GM12878 (cell line): ENCODE data around the gene GLB1L2. TPM values are rescaled to one million over a fixed set of nuclear protein-coding genes. Genes with fewer than 3 reads are reported as not detected.

Source experiments
- ATAC-seq: fragments of 200-7000 bp; cut with Tn5 transposase; 3 replicates; pipeline ENCODE4 v1.9.1; 2020; ENCODE audit warnings: mild to moderate bottlenecking, moderate library complexity
- BruUV-seq: library from RNA; stranded (reverse); fragments of 400-500 nt; replicated peaks from 2 replicates; lab custom pipeline; 2021; lab: Mats Ljungman, UMichigan
- CTCF ChIA-PET: fragments of 300-600 bp; sonication (Branson Sonifier 250); formaldehyde crosslinking; extraction: SDS; loops from one replicate; lab custom pipeline; 2021; ENCODE audit warnings: inconsistent platforms; lab: Yijun Ruan, JAX
- POLR2A ChIA-PET: fragments of 350-600 bp; formaldehyde crosslinking; extraction: SDS; loops from one replicate; lab custom pipeline; 2021; ENCODE audit warnings: inconsistent platforms; lab: Charles Lee
- RAD21 ChIA-PET: fragments of 300-600 bp; sonication (Branson Sonifier 250); formaldehyde crosslinking; loops from one replicate; lab custom pipeline; 2023; ENCODE audit warnings: antibody characterized with exemption; ENCODE audit not compliant: unreplicated experiment; lab: Charles Lee
- SMC1A ChIA-PET: fragments of 300-600 bp; sonication (Branson Sonifier 250); formaldehyde crosslinking; loops from one replicate; lab custom pipeline; 2023; ENCODE audit not compliant: unreplicated experiment, uncharacterized antibody; lab: Charles Lee
- DNase-seq: peaks from one replicate; pipeline ENCODE4 v3.0.0-alpha.2; 2011; ENCODE audit warnings: low read depth, low spot score
- FAIRE-seq: peaks from 3 replicates; lab custom pipeline; 2011; peaks lifted over from hg19 to GRCh38; lab: Jason Lieb, UNC
- H2AFZ ChIP-seq: 2 replicates; pipeline ENCODE4 v1.6.0; 2011; ENCODE audit warnings: low read depth, low read length, control low read depth; ENCODE audit not compliant: control insufficient read depth
- H3K27ac ChIP-seq: 2 replicates; pipeline ENCODE4 v1.5.1; 2011; ENCODE audit warnings: control low read depth; ENCODE audit not compliant: control insufficient read depth, insufficient read depth
- H3K27me3 ChIP-seq, 2 experiments: replicated peaks in 1 of 2; 2 replicates each; pipeline versions ENCODE4 v1.6.0 to v1.6.1; 2011; ENCODE audit warnings: low read length in 1 of 2; ENCODE audit not compliant: control insufficient read depth in 2 of 2, insufficient read depth in 2 of 2
- H3K36me3 ChIP-seq, 2 experiments: 2 replicates each; pipeline ENCODE4 v1.5.1; 2011; ENCODE audit warnings: low read length in 1 of 2; ENCODE audit not compliant: control insufficient read depth in 2 of 2, insufficient read depth in 2 of 2
- H3K4me1 ChIP-seq: 2 replicates; pipeline ENCODE4 v1.6.1; 2011; ENCODE audit warnings: mild to moderate bottlenecking, low read length, moderate library complexity, mixed read lengths; ENCODE audit not compliant: control insufficient read depth, insufficient read depth
- H3K4me2 ChIP-seq: 2 replicates; pipeline ENCODE4 v1.6.0; 2011; ENCODE audit warnings: control low read depth; ENCODE audit not compliant: control insufficient read depth, insufficient read depth
- H3K4me3 ChIP-seq: fragments of 200-600 bp; sonication (generic); 2 replicates; pipeline ENCODE4 v1.5.1; 2016
- H3K79me2 ChIP-seq: 2 replicates; pipeline ENCODE4 v1.6.0; 2011; ENCODE audit warnings: low read length; ENCODE audit not compliant: control insufficient read depth, insufficient read depth
- H3K9ac ChIP-seq: 2 replicates; pipeline ENCODE4 v1.8.0; 2011; ENCODE audit warnings: low read length, control low read depth, mixed read lengths; ENCODE audit not compliant: control insufficient read depth, insufficient read depth
- H3K9me3 ChIP-seq: replicated peaks from 3 replicates; pipeline ENCODE4 v1.5.1; 2011; ENCODE audit warnings: mild to moderate bottlenecking, low read length; ENCODE audit not compliant: control insufficient read depth, insufficient read depth
- H4K20me1 ChIP-seq: 2 replicates; pipeline ENCODE4 v1.6.0; 2011; ENCODE audit not compliant: control insufficient read depth, insufficient read depth
- BACH1 ChIP-seq: fragments of 450-650 bp; IDR thresholded peaks from 2 replicates; pipeline ENCODE4 v1.6.1; 2017; ENCODE audit warnings: mild to moderate bottlenecking, borderline replicate concordance
- ETV6 ChIP-seq, 2 experiments: fragments of 450-650 bp in 1 of 2; IDR thresholded peaks in 1 of 2; conservative IDR thresholded peaks in 1 of 2; 2 replicates each; pipeline ENCODE4 v1.6.1; 2014; ENCODE audit warnings: antibody characterized with exemption in 1 of 2, borderline replicate concordance in 1 of 2, low read depth in 1 of 2, mild to moderate bottlenecking in 1 of 2, moderate library complexity in 1 of 2
- HDGF ChIP-seq: fragments of 450-650 bp; IDR thresholded peaks from 2 replicates; pipeline ENCODE4 v1.6.1; 2016; ENCODE audit warnings: antibody characterized with exemption
- LARP7 ChIP-seq: fragments of 450-650 bp; IDR thresholded peaks from 2 replicates; pipeline ENCODE4 v1.6.1; 2017; ENCODE audit warnings: mild to moderate bottlenecking
- RAD21 ChIP-seq: IDR thresholded peaks from 2 replicates; pipeline ENCODE4 v1.6.1; 2011; ENCODE audit warnings: mild to moderate bottlenecking, low read depth, low read length, moderate library complexity; ENCODE audit not compliant: insufficient read depth
- ZNF24 ChIP-seq: fragments of 450-650 bp; IDR thresholded peaks from 2 replicates; pipeline ENCODE4 v1.6.1; 2017; ENCODE audit warnings: antibody characterized with exemption, mild to moderate bottlenecking
- WGBS: methylation state at CpG from one replicate; pipeline ENCODE4 v1.1.6; 2016; ENCODE audit warnings: low lambda C conversion rate; ENCODE audit not compliant: insufficient replicate concordance, insufficient coverage; ENCODE audit errors: missing lambda C conversion rate; 5-methylcytosine and 5-hydroxymethylcytosine counted together
- in situ Hi-C: fragments of 300-500 bp; cut with MboI; formaldehyde crosslinking; loops from 9 replicates; pipeline ENCODE4 v1.14.3; 2018; ENCODE audit warnings: mixed read lengths
- intact Hi-C: fragments of 100-400 bp; cut with micrococcal nuclease; formaldehyde crosslinking; loops from one replicate; pipeline ENCODE4 v1.14.2; 2022; ENCODE audit not compliant: unreplicated experiment
- polyA plus RNA-seq, 11 experiments: library from polyadenylated mRNA; depleted of rRNA in 4 of 11; unstranded in 6 of 11; stranded (reverse) in 5 of 11; fragments of >200 nt; fragmentation: Nextera tagmentation in 4 of 11; fragmentation: Illumina TruSeq in 1 of 11; extraction: Ambion mirVana in 4 of 11; extraction: Trizol in 1 of 11; gene quantifications; 1 replicate in 1 of 11; 2 replicates in 10 of 11; pipeline versions ENCODE4 v1.2.1 to v1.2.3, GENCODE V29; 2011 to 2016; ENCODE audit warnings: inconsistent platforms in 2 of 11, missing spikeins in 2 of 11, low read depth in 1 of 11
- total RNA-seq, 4 experiments: library from RNA; depleted of rRNA in 3 of 4; stranded (reverse); fragments of >200 nt in 3 of 4; fragmentation: Illumina TruSeq in 1 of 4; extraction: Trizol in 1 of 4; gene quantifications; 2 replicates each; pipeline versions ENCODE4 v1.2.1 to v1.2.3, GENCODE V29; 2013 to 2021
- TF ChIP-seq, protein P1 (sequence below): IDR thresholded peaks from 2 replicates; pipeline ENCODE4 v1.6.1; 2011; ENCODE audit warnings: borderline replicate concordance, low read depth, mild to moderate bottlenecking, moderate library complexity, mixed read lengths, low read length; ENCODE audit not compliant: insufficient read depth; ENCODE audit errors: extremely low read length

GLB1L2 gene
- total and polyA plus RNA-seq, 10 of the 15 experiments (the other 5 are each of a cell fraction or from before 2014, with no cell fraction given) = 0.04 to 0.85 (median 0.49) TPM

GRCh38 chr11:134371436-134372185, 39.8 kb downstream of the GLB1L2 start:
- Histone ChIP-seq H3K27me3 (peaks cover 0 to 5% of the 10 kb centered on the region in 2 experiments; a peak in 3 of 4 replicates), H4K20me1 (no peaks in the 10 kb centered on the region), H3K4me1 (no peaks in the 10 kb centered on the region), H3K27ac (no peak overlapping the region), H3K9ac (no peak overlapping the region), H3K36me3 (no peaks in the 10 kb centered on the region), H3K4me3 (no peak overlapping the region), H3K79me2 (no peaks in the 10 kb centered on the region), H3K4me2 (no peak overlapping the region), H2AFZ (no peak overlapping the region), H3K9me3 (no peaks in the 10 kb centered on the region; the same call in 2 of the 3 replicates)
- intact Hi-C loops (no loop called here), in situ Hi-C loops (no loop called here)
- ChIA-PET SMC1A (no interaction called here), POLR2A (no interaction called here), CTCF (no interaction called here), RAD21 (no interaction called here)
- no peak for DNase-seq
- no TSS peak for BruUV-seq
- 46% methylated on average over 22 of the region's 22 CpGs for WGBS
- no peak for FAIRE-seq
- ATAC-seq = no peak
- TF ChIP-seq ETV6 (conservative IDR thresholded peaks at IDR 0.05 in 1 of 2, IDR thresholded peaks at IDR 0.05 in 1 of 2; ENCODE audit: borderline replicate concordance in 1 of 2, low read depth in 1 of 2) (no peak), BACH1 (no peak), HDGF (no peak), ZNF24 (no peak), RAD21 (no peak), LARP7 (no peak)
- TF ChIP-seq, protein P1, sequence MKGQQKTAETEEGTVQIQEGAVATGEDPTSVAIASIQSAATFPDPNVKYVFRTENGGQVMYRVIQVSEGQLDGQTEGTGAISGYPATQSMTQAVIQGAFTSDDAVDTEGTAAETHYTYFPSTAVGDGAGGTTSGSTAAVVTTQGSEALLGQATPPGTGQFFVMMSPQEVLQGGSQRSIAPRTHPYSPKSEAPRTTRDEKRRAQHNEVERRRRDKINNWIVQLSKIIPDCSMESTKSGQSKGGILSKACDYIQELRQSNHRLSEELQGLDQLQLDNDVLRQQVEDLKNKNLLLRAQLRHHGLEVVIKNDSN = no peak
